HG03521 (cell line): Measurements from ENCODE around the gene CHSY1.

Experiments
- ATAC-seq: cut with Tn5 transposase; IDR thresholded peaks from one replicate; pipeline ENCODE4 v1.9.1; 2021; ENCODE audit warnings: mild to moderate bottlenecking, moderate library complexity; ENCODE audit not compliant: unreplicated experiment

Gene CHSY1

DNA sequence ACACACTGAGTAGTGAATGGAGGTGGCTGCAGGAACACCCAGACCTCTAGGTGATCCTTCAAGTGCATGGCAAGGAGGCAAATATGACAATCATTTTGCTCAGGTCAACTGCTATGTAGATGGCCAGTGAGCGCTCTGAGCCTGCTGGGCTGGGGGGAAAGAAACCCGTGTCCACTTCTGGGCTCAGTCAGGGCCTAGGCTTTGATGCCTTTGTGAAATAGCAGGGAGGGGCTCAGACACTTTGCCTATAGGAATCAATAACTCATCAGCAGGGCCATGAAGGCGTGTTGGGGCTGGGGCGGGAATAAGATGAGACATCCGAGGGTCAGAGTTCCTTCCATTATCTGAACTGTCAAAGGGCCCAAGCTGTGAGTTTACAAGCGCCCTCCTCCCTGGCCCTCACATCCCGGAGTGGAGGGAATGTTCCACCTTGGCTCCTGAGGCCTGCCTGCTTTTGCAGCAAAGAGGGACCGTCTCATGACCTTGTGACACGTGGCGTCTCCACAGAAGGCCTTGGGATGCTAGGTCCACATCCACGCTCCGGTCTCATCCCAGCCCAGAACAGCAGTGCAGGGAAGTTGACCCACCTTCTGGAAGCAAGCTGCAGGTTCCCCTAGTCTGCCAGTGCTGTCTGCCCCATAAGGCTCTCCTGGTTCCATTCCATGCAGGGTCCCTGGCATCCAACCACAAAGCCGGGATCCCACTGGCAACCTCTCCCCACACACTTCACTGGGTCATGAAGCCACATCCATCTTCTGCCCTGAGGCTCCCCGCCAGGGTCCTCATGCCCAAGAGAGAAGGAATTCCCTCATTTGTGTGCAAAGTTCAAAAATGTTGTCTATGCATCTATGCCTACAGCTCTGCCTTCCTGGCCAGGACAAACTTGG is 78.4 kb downstream of the CHSY1 start:
- no peak for ATAC-seq

DNA sequence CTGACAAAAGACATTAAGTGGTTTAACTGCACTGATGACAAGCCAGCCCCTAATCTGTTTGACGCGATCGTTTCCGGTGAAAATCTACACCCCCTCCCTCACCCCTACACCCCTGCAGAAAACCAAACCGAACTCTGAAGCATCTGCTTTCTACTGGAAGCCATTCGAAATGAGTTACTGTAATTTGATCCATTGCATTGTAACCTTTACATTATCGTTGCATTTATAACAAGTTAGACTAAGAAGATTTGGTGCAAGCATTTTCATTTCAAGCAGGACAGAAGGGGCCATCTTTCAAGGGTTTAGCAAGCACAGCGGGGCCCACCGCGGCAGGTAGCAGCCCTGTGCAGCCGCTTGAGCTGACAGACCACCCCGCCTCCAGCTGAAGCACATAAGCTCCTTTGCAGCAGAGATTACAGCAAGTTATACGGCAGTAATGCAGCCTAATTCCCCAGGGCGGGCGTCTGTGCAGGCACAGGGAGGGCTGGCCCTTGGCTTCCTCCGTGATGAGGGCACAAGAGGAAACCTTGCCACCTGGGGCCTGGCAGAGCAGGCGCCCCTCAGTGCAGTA is 79.3 kb downstream of the CHSY1 start:
- ATAC-seq: no peak

DNA sequence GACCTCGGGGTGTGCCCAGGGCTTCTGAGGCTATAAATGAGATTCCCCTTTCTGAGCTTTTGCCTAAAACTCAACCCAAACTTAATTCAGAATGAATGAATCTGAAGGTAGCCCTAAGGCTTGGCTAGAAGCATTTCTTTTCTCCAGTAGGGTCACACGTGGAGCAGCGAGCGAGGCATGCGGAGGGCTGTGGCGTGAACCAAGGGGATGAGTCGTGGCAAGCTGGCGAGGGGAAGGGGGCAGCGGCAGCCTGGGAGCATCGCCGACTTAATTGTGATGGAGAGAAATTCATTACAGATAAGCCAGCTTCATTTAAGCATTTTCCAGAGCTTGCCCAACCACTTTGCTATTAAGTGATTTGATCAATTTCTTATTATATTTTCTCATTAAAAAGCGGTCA is 79.9 kb downstream of the CHSY1 start:
- no peak for ATAC-seq

GRCh38 chr15:101170568-101171350 is 81.1 kb downstream of the CHSY1 start:
- ATAC-seq: no peak

- no peak for ATAC-seq
Measured at GRCh38 chr15:101169495-101170071, 82.3 kb downstream of the CHSY1 start.

DNA sequence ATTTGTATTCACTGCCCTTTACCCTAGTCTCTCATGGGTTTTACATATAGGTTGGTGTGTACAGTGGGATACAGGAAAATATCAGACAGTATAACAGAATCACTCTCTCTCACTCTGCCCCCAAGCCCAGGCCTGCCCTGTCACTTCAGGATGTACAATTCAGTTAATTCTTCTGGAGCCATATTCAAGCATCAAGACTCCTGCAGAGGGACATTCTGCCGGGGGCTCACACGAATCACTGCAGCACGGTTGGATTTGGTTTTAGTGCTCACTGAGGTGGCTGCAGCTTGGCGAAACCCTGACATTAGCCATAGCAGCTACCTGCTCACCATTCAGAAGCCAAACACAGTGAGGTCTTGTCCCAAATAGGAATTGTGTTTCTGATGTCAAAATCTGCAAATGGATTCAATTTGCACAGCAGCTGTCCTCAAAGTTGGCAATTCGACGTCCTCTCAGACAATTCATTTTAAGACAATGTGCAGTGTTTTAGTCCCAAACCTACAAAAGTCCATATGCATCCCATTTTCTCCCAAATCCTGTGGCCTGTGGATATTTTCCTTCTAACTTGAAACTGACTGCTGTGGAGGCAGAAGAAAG is 82.9 kb downstream of the CHSY1 start:
- no peak for ATAC-seq

DNA sequence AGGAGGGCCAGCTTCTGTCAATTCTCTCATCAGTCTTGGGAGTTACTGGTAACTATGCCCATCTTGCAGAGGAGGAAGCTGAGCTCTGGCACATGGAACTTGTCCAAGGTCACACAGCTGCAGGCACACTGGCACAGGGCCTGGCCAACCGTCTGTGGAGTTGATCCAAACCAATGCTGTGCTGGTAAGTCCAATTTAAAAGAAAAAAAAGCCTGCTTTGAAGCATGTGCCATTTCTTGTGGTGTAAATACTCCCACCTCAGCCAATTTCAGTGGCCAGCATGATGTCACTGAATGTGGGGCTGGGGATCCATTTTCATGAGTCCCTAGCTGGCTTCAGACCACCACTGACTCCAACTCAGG is 83.4 kb downstream of the CHSY1 start:
- no peak for ATAC-seq

DNA sequence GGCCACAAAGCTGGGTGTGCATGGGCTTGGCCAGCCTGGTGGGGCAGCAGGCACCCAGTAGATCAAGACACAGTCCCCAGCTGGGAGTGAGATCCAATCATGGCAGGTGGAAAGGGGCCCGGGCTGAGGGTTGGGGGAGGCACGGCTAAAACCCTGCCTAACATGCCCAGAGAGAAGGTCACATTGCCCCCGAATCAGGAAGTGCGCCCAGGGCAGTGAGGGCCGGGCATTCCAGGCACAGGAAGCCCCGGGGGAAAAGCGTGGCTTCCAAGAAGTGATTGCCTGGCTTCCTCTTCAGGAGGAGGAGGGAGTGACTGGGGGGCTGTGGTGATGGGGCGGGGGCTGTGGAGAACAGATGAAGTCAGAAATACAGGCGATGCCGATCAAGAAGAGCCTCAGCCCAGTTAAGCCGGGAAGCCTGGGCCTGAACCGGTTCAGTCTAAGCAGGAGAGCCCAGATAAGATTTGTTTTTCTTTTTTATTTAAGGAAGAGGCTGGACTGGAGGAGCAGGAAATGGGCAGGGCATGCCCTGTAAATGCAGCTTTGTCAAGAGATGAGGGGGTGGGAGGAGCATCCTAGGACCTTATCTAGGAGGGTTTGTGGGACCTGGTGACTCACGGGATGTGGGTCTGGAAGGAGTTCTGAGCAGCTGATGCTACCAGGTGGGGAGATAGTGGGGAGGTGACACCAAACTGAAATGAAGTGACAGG is 83.9 kb downstream of the CHSY1 start:
- ATAC-seq: no peak

- no peak for ATAC-seq
Measured at GRCh38 chr15:101167411-101167752, 84.5 kb downstream of the CHSY1 start.

GRCh38 chr15:101165905-101166471 is 85.9 kb downstream of the CHSY1 start:
- ATAC-seq: no peak

- no peak for ATAC-seq
Measured at GRCh38 chr15:101162701-101163483, 89.0 kb downstream of the CHSY1 start.

DNA sequence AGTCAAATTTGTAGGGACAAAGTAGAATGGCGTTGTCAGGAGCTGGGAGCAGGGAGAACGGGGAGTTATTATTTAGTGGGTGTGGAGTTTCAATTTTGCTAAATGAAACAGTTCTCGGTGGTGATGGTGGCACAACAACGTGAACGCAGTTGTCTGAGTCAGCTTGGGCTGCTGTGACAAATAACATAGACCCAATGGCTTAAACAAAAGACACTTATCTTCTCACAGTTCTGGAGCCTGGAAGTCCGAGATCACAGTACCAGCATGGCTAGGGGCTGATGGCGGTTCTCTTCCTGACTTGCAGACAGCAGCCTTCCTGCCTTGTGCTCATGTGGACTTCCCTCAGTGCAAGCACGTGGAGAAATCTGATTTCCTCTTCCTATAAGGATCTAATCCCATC is 90.2 kb downstream of the CHSY1 start:
- no peak for ATAC-seq

DNA sequence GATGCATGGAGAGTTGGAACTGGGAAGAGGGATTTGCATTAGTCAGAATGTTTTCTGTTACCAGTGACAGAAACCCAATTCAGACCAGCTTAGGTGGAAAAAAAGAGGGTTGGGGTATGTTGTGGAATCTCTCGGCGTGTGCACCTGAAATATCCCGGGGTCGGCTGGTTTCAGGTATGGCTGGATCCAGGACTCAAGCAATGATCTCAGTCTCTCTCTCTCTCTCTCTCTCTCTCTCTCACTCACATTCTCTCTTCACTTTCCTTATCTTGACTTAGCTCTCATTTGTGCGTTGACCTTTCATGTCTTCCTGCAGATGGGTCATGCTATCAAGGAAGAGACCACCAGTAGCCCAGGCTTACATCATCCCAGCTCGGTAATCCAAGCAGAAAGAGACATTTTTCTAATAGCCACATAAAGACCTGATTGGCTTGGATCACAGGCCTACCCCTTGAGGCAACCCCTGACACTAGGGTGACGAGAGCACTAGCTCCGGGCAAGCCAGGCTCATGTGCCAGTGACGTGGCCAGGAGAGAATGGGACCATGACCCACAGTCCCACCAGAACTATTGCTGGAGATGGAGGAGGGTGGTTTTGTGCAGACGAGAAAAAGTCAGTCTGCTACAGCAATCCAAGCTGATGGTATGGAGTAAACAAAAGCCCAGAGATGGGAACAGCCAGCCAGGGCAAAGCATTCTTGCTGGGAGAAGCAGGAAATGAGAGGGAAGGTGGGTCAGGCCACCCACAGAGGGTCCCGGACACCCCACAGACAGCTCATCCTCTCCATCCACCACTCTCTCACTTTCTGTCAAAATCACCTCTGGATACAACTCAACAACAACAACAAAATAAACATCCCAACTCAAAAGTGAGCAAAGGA is 91.7 kb downstream of the CHSY1 start:
- no peak for ATAC-seq

GRCh38 chr15:101159096-101159935 is 92.5 kb downstream of the CHSY1 start:
- ATAC-seq: no peak

- ATAC-seq: no peak
Measured at GRCh38 chr15:101158166-101159095, 93.4 kb downstream of the CHSY1 start.

- ATAC-seq: no peak
Measured at GRCh38 chr15:101157721-101158120, 94.1 kb downstream of the CHSY1 start.
